HepG2 (cell line): Measurements from ENCODE around the gene CYP46A1. TPM values are rescaled to one million over a fixed set of nuclear protein-coding genes. Genes with fewer than 3 reads are reported as not detected.

ENCODE experiments used
- ARID4A ChIP-seq: sonication (generic); formaldehyde crosslinking; IDR thresholded peaks from 2 replicates; pipeline ENCODE4 v1.5.0; 2020; ENCODE audit warnings: mild to moderate bottlenecking, missing genetic modification reagents, borderline replicate concordance
- CREB1 ChIP-seq, 2 experiments: fragments of 450-650 bp in 1 of 2; IDR thresholded peaks; 2 replicates each; pipeline ENCODE4 v1.6.1; 2016 to 2017; ENCODE audit warnings: control low read depth in 1 of 2, mild to moderate bottlenecking in 1 of 2, missing compliant biosample characterization in 1 of 2, missing genetic modification characterization in 1 of 2
- HOXA5 ChIP-seq: sonication (generic); formaldehyde crosslinking; IDR thresholded peaks from 2 replicates; pipeline ENCODE4 v1.4.0; 2020; ENCODE audit warnings: missing genetic modification reagents
- KLF12 ChIP-seq: sonication (generic); formaldehyde crosslinking; IDR thresholded peaks from 2 replicates; pipeline ENCODE4 v1.4.0; 2020; ENCODE audit warnings: missing genetic modification reagents, borderline replicate concordance
- KLF13 ChIP-seq: sonication (generic); formaldehyde crosslinking; IDR thresholded peaks from 2 replicates; pipeline ENCODE4 v1.4.0; 2020; ENCODE audit warnings: mild to moderate bottlenecking, missing genetic modification reagents
- MAX ChIP-seq: IDR thresholded peaks from 2 replicates; pipeline ENCODE4 v1.6.1; 2012; ENCODE audit warnings: inconsistent platforms
- MED1 ChIP-seq: sonication (generic); formaldehyde crosslinking; IDR thresholded peaks from 2 replicates; pipeline ENCODE4 v1.4.0; 2020; ENCODE audit warnings: missing genetic modification reagents
- MNT ChIP-seq: fragments of 450-650 bp; IDR thresholded peaks from 2 replicates; pipeline ENCODE4 v1.6.1; 2016
- NR2C2 ChIP-seq: sonication (generic); formaldehyde crosslinking; IDR thresholded peaks from 2 replicates; pipeline ENCODE4 v1.4.0; 2020; ENCODE audit warnings: missing genetic modification reagents, mild to moderate bottlenecking, moderate library complexity, borderline replicate concordance
- NRL ChIP-seq: sonication (generic); formaldehyde crosslinking; IDR thresholded peaks from 2 replicates; pipeline ENCODE4 v1.5.0; 2020; ENCODE audit warnings: missing genetic modification reagents, mild to moderate bottlenecking, moderate library complexity, borderline replicate concordance
- PBX3 ChIP-seq: sonication (generic); formaldehyde crosslinking; IDR thresholded peaks from 2 replicates; pipeline ENCODE4 v1.8.1; 2023; ENCODE audit warnings: missing genetic modification reagents, inconsistent platforms, borderline replicate concordance
- PHF21A ChIP-seq: sonication (generic); formaldehyde crosslinking; IDR thresholded peaks from 2 replicates; pipeline ENCODE4 v1.5.0; 2020; ENCODE audit warnings: mild to moderate bottlenecking, missing genetic modification reagents
- POGZ ChIP-seq: sonication (generic); formaldehyde crosslinking; IDR thresholded peaks from 2 replicates; pipeline ENCODE4 v1.4.0; 2020; ENCODE audit warnings: mild to moderate bottlenecking, missing genetic modification reagents
- RARA ChIP-seq: IDR thresholded peaks from 2 replicates; pipeline ENCODE4 v1.6.1; 2016; ENCODE audit warnings: missing genetic modification reagents, missing compliant biosample characterization
- SOX13 ChIP-seq, 3 experiments: fragments of 450-650 bp in 1 of 3; sonication (generic) in 1 of 3; formaldehyde crosslinking in 1 of 3; IDR thresholded peaks in 2 of 3; conservative IDR thresholded peaks in 1 of 3; 2 replicates each; pipeline versions ENCODE4 v1.5.0 to v1.6.1; 2016 to 2020; ENCODE audit warnings: antibody characterized with exemption in 1 of 3, mild to moderate bottlenecking in 1 of 3, missing compliant biosample characterization in 1 of 3, missing genetic modification reagents in 1 of 3, moderate library complexity in 1 of 3
- SOX5 ChIP-seq: IDR thresholded peaks from 2 replicates; pipeline ENCODE4 v1.6.1; 2016; ENCODE audit warnings: borderline replicate concordance
- THAP11 ChIP-seq: IDR thresholded peaks from 2 replicates; pipeline ENCODE4 v1.6.1; 2016; ENCODE audit warnings: missing biosample characterization, missing genetic modification reagents
- ZFP36L1 ChIP-seq: sonication (generic); formaldehyde crosslinking; IDR thresholded peaks from 2 replicates; pipeline ENCODE4 v1.8.0; 2022; ENCODE audit warnings: mild to moderate bottlenecking, missing genetic modification reagents, moderate library complexity
- ZNF143 ChIP-seq: sonication (generic); formaldehyde crosslinking; IDR thresholded peaks from 2 replicates; pipeline ENCODE4 v1.4.0; 2020; ENCODE audit warnings: missing genetic modification reagents
- ZNF484 ChIP-seq: sonication (generic); formaldehyde crosslinking; IDR thresholded peaks from 2 replicates; pipeline ENCODE4 v1.5.1; 2020; ENCODE audit warnings: mild to moderate bottlenecking, low read depth, missing genetic modification reagents, borderline replicate concordance
- ZNF800 ChIP-seq: sonication (generic); formaldehyde crosslinking; IDR thresholded peaks from 2 replicates; pipeline ENCODE4 v1.4.0; 2020; ENCODE audit warnings: missing genetic modification reagents
- polyA plus RNA-seq, 8 experiments: library from polyadenylated mRNA; depleted of rRNA in 3 of 8; stranded (reverse) in 7 of 8; unstranded in 1 of 8; fragments of >200 nt; fragmentation: Illumina TruSeq in 4 of 8; extraction: Trizol in 4 of 8; gene quantifications; 2 replicates each; pipeline versions ENCODE4 v1.2.1 to v1.2.3, GENCODE V29; 2011 to 2016; ENCODE audit warnings: low read depth in 4 of 8, missing spikeins in 1 of 8, mixed read lengths in 1 of 8; ENCODE audit not compliant: insufficient read depth in 1 of 8
- total RNA-seq, 5 experiments: library from RNA; depleted of rRNA; stranded (reverse); fragments of >200 nt; fragmentation: Illumina TruSeq; extraction: Trizol; gene quantifications; 2 replicates each; pipeline ENCODE4 v1.2.3, GENCODE V29; 2016; ENCODE audit warnings: low read depth in 1 of 5

The CYP46A1 gene
- total and polyA plus RNA-seq, 2 of the 13 experiments (the other 11 are each of a cell fraction or from before 2014, with no cell fraction given): not detected

GRCh38 chr14:99649643-99650042 lies 34.5 kb upstream of the CYP46A1 start (continued):
- TF ChIP-seq ARID4A (CRISPR knock-in tag) (peak; percentile 30; the same call in 1 of the 2 replicates), MNT (peak; percentile 82), ZFP36L1 (CRISPR knock-in tag) (0 out of 2 replicates have a peak, but pooled peaks have one; percentile 47), RARA (CRISPR knock-in tag) (peak; percentile 59), HOXA5 (peak; percentile 60; the same call in 1 of the 2 replicates), CREB1 (IDR thresholded peaks at IDR 0.05) (no peak), CREB1 (CRISPR knock-in tag; IDR thresholded peaks at IDR 0.05) (no peak), NR2C2 (CRISPR knock-in tag) (peak; percentile 40; the same call in 1 of the 2 replicates), PBX3 (CRISPR knock-in tag) (no peak), SOX5 (CRISPR knock-in tag) (peak; percentile 93), NRL (CRISPR knock-in tag) (no peak), MED1 (CRISPR knock-in tag) (peak; percentile 51), ZNF484 (no peak), SOX13 (IDR thresholded peaks at IDR 0.05) (0 out of 2 replicates have a peak, but pooled peaks have one; percentile 28), SOX13 (CRISPR knock-in tag; conservative IDR thresholded peaks at IDR 0.05 in 1 of 2, IDR thresholded peaks at IDR 0.05 in 1 of 2) (peak in 1 of 2 experiments; percentile 84; a peak in 2 of 4 replicates), KLF13 (CRISPR knock-in tag) (no peak), ZNF143 (CRISPR knock-in tag) (peak; percentile 65), MAX (peak; percentile 85), POGZ (no peak), ZNF800 (CRISPR knock-in tag) (0 out of 2 replicates have a peak, but pooled peaks have one; percentile 49), PHF21A (CRISPR knock-in tag) (no peak), THAP11 (CRISPR knock-in tag) (0 out of 2 replicates have a peak, but pooled peaks have one; percentile 26), KLF12 (CRISPR knock-in tag) (no peak)
